ENCODE measurements around the gene POTEJ.
"Not testable (repeated sequence)": the region's sequence is repeated elsewhere in the genome, so short reads cannot be mapped to it uniquely, and the experiment has no call there.

Gene POTEJ

DNA sequence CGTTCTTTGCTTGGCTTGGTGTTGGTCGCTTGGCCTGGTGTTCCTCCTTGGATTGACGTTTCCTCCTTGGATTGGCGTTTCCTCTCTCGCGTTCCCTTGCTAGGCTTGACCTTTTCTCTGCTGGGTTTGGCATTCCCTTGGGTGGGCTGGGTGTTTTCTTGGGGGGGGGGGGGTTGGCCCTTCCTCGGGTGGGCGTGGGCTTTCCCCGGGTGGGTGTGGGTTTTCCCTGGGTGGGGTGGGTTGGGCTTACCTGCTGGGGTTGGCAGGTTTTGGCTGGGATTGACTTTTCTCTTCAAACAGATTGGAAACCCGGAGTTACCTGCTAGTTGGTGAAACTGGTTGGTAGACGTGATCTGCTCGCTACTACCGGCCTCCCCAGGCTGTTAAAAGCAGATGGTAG is at the start of gene POTEJ:
POTEJ (plus strand) TSS at position 301 of the 400 bp plus-strand sequence; CDS start at position 394, 93 bp downstream.
- not testable (repeated sequence) for DNase-seq

GRCh38 chr2:130566165-130566564 is 45.1 kb upstream of the POTEJ start:
- DNase-seq, result not testable (repeated sequence)

- DNase-seq, result not testable (repeated sequence)
Measured at GRCh38 chr2:130571929-130572328, 39.3 kb upstream of the POTEJ start.

- not testable (repeated sequence) for DNase-seq
Measured at GRCh38 chr2:130574230-130574629, 37.0 kb upstream of the POTEJ start.

DNA sequence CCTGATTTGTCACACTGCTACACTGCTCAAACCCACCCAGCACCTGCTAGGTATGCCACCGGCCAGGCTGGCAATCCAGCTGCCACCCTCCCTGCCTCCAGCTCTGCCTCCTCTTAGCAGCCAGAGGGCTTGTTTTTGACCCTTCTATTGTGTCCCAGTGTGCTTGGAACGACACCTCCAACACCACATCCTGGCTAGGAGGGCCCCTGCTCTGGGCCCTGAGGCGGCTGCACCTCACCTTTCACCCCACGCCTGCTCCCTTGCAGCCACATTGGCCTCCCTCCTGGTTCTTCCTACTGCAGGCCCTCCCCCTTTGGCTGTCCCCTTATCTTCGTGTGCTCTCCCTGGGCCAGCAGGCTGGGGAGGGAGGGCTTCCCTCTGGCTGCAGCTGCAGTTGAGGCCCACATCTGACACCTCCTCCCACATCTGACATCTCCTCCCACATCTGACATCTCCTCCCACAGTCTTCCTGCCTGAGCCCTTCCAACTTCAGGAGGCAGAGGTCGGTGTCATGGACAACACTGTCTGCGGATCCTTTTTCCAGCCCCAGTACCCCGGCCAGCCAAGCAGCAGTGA is 34.9 kb upstream of the POTEJ start:
- DNase-seq, result not testable (repeated sequence)

- DNase-seq, result not testable (repeated sequence)
Measured at GRCh38 chr2:130577559-130577958, 33.7 kb upstream of the POTEJ start.

DNA sequence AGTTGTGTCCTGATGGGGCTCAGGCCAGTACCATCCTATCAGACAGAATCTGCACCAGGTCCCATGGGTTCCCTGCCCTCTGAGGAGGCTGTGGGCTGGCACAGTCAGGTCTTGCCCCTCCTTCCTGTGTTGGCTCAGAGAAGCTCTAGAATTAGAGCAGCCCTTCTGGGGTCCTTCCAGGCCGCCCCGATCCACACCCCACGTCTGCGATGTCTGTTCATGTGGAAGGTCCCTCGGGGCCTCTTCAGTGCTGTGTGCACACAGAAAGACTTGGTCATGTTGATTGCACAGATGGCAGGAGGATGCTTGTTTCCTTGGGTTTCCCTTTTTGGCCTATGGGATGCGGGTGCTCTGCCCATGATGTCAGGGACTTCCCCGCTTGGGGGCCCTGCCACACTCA is 32.1 kb upstream of the POTEJ start:
- not testable (repeated sequence) for DNase-seq

DNA sequence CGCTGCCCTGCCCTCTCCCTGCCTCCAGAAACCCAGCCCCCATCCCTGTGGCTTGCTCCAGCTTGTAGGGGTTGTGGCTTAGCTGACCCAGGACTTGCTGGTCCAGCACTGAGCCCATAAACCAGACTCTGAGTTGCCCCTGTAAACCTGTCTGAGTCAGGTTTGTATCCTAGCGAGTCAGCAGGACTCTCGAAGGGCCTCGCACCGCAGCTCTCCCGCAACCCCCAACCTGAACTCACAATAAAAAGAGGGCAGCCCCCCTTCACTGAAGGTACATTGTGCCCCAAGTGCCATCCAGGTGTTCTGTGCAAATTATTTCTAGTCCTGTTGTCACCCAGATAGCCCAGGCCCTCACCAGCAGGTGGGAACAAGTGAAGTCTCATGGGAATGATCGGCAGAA is 29.7 kb upstream of the POTEJ start:
- DNase-seq, result not testable (repeated sequence)

GRCh38 chr2:130582970-130583369 is 28.3 kb upstream of the POTEJ start:
- DNase-seq, result not testable (repeated sequence)

DNA sequence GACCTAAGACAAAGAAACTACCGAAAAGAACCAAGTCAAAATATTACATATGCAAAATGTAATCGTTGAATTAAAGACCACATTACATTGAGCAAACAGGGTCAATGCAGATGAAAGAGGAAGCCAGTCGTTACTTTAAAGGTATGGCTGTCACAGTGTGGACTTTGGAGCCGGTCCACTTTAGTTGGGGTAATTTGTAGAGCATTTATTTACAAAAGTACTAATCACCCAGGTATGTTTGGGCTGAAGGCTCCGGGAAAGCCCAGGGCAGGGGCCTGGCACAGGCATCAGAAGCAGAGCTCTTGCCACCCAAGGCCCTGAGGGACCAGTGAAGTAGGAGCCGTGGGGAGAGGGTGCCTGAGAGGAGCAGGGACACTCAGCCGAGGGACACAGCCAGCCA is 27.7 kb upstream of the POTEJ start:
- not testable (repeated sequence) for DNase-seq

- not testable (repeated sequence) for DNase-seq
Measured at GRCh38 chr2:130584726-130585125, 26.5 kb upstream of the POTEJ start.

- not testable (repeated sequence) for DNase-seq
Measured at GRCh38 chr2:130588688-130589458, 22.4 kb upstream of the POTEJ start.

- DNase-seq, result not testable (repeated sequence)
Measured at GRCh38 chr2:130590170-130590841, 20.9 kb upstream of the POTEJ start.

GRCh38 chr2:130590842-130591359 is 20.3 kb upstream of the POTEJ start:
- DNase-seq, result not testable (repeated sequence)

GRCh38 chr2:130592791-130593414 is 18.3 kb upstream of the POTEJ start:
- not testable (repeated sequence) for DNase-seq

DNA sequence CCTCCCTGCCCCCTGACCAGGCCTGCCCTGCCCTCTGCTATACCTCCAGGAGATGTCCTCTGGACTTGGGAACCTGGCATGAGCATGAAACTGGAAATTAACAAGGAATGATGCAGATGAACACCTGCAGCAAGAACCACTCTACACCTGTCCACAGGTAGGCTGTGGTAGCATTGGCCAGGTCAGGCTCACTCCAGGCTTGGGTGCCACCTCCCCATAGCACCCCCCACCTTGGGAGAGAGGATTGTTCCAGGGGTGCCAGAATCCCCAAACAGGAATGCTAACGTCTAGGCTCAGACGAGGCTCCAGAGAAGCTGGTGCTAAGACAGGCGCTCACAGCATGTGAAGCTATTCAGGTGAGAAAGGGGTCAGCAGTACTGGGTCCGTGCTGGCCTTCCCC is 17.2 kb upstream of the POTEJ start:
- not testable (repeated sequence) for DNase-seq

DNA sequence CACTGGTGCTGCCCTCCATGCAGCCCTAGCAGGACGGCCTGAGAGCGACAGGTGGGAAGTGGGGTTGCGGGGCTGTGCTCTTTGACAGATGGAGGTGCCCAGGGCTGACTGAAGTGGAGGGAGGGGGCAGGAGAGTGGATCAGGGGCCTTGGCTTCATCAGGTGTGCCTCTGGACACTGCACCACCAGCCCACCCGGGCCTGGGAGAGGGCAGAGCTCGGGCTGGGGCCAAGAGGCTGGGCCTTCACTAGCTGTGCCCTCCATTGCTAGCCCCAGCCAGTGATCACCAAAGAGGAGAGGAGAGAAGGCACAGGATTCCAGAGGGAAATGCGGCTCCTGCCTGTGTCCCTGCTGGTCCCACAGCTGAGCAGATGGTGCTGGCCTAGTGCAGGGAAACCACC is 14.5 kb upstream of the POTEJ start:
- DNase-seq, result not testable (repeated sequence)

DNA sequence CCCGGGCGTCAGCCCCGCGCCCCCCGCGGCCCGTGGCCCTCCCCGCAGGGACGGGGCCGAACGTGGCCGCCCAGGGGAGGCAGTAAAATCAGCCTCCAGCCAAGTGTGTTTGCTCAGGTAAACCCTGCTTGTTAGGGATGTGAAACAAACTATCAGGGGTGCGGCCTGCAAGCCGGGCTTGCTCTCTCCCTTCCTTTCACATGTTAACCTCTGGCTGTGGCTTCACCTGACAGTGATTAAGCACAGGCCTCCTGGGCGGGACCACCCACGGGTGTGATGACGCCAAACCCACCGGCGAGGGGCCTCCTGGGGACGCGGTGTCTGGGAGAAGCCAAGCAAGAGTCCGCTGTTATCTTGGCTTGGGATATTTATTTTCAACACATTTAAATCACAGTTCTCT is 13.2 kb upstream of the POTEJ start:
- not testable (repeated sequence) for DNase-seq

DNA sequence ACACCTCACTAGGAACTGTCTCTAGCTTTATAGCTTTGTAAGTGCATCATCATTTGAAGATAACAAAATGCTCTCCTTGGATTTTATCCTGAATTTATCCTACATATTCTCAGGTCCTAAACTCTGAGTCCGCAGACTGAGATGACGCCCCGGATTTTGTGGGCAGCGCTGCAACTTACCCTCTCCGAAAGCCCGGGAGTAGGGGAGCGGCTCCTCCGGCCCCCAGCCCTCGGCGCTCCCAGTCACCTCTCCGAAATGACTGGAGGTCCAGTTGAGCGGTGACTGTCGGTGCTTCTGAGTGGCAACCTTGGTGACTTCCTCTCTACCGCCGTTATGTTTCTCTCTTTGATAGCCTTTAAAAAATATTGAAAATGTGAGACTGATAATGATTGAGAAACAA is 12.8 kb upstream of the POTEJ start:
- DNase-seq, result not testable (repeated sequence)

- not testable (repeated sequence) for DNase-seq
Measured at GRCh38 chr2:130599393-130599792, 11.8 kb upstream of the POTEJ start, which contains the start of gene CFC1. CFC1 (minus strand) TSS chr2:130599575; CDS start chr2:130599287, 288 bp downstream.

- DNase-seq, result not testable (repeated sequence)
Measured at GRCh38 chr2:130599926-130600325, 11.3 kb upstream of the POTEJ start.

DNA sequence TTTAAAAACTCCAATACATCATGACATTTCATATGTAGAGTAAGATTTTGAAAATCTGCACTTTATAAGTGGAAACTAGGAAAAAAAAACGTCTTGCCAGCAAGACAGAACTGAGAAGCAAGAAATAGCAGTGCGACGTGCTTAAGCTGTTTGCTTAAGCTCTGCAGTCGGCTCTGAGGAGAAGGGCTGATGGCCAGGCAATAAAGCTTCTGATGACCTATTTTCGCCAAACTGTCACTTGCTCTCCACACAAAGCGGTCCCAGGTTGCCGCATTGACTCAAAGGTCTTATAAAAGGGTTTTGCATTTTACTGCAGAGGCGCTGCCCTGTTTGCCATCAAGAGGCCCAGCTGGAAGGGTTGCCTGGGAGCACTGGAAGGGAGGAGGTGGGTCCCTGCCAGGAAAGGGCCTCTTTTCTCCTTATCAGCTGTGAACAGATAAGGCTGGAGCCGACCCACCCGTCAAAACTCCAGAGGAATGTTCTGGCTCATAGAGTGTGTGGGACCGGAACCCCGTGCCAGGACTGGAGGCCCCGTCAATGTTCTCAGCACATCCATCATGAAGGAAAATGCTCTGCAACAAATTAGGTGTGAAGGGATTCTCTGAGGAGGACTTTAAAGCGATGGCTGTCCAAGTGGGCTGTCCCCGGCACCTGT is 9.5 kb upstream of the POTEJ start:
- not testable (repeated sequence) for DNase-seq
